Stimulated activated CD8-positive, alpha-beta memory T cell treated with anti-CD3 and anti-CD28 coated beads, Interleukin-15, amount 100 ng/mL, for 4 hours (primary cell): ENCODE data around the gene STRIP1.
"Not testable (repeated sequence)": the region's sequence is repeated elsewhere in the genome, so short reads cannot be mapped to it uniquely, and the experiment has no call there.

Experiments
- DNase-seq, 2 donors: peaks; one replicate each; pipeline ENCODE4 v3.0.0-alpha.2; 2020; ENCODE audit warnings: low read depth in 2 of 2

STRIP1 gene

GRCh38 chr1:110008971-110009565 lies 25.4 kb upstream of the STRIP1 start:
- no peak for DNase-seq

- no peak for DNase-seq
These were observed 22.8 kb upstream of the STRIP1 start for GRCh38 chr1:110011527-110012041.

GRCh38 chr1:110012100-110012780 lies 22.2 kb upstream of the STRIP1 start:
- no peak for DNase-seq

GRCh38 chr1:110017792-110018191 lies 16.6 kb upstream of the STRIP1 start:
- DNase-seq = no peak

GRCh38 chr1:110018396-110018795 lies 16.0 kb upstream of the STRIP1 start:
- DNase-seq = no peak

GRCh38 chr1:110019770-110020169 lies 14.7 kb upstream of the STRIP1 start:
- no peak for DNase-seq

GRCh38 chr1:110021285-110021684 lies 13.1 kb upstream of the STRIP1 start:
- DNase-seq = no peak

- DNase-seq = no peak
These were observed 9.8 kb upstream of the STRIP1 start for GRCh38 chr1:110024613-110025012.

GRCh38 chr1:110030687-110031086 lies 3.7 kb upstream of the STRIP1 start:
- DNase-seq = not testable (repeated sequence)

GRCh38 chr1:110032327-110032726 lies 2.1 kb upstream of the STRIP1 start:
- DNase-seq = no peak

- DNase-seq = no peak
These were observed 1.0 kb upstream of the STRIP1 start for GRCh38 chr1:110033421-110033820.

- no peak for DNase-seq
These were observed 379 bp upstream of the STRIP1 start for GRCh38 chr1:110034040-110034450.

- no peak for DNase-seq
These were observed 870 bp downstream of the STRIP1 start for GRCh38 chr1:110035236-110035752.

- DNase-seq = no peak
These were observed 3.8 kb downstream of the STRIP1 start for GRCh38 chr1:110038271-110038670.

- DNase-seq = no peak
These were observed 5.2 kb downstream of the STRIP1 start for GRCh38 chr1:110039641-110040040.

- peak in 1 of 2 donors; percentile 43 for DNase-seq
These were observed 6.1 kb downstream of the STRIP1 start for GRCh38 chr1:110040548-110040947.

- no peak for DNase-seq
These were observed 8.6 kb downstream of the STRIP1 start for GRCh38 chr1:110043016-110043415.

GRCh38 chr1:110047463-110047862 lies 13.0 kb downstream of the STRIP1 start:
- no peak for DNase-seq

- DNase-seq = no peak
These were observed 13.8 kb downstream of the STRIP1 start for GRCh38 chr1:110048240-110048639.

GRCh38 chr1:110048923-110049601 lies 14.6 kb downstream of the STRIP1 start:
- no peak for DNase-seq

- DNase-seq = no peak
These were observed 15.6 kb downstream of the STRIP1 start for GRCh38 chr1:110049801-110050601.
